HepG2 (cell line): ENCODE measurements around the gene KLF17. TPM values are rescaled to one million over a fixed set of nuclear protein-coding genes. Genes with fewer than 3 reads are reported as not detected.

Experiments
- ATAC-seq: fragments of 200-7000 bp; cut with Tn5 transposase; 3 replicates; pipeline ENCODE4 v1.9.1; 2020; ENCODE audit warnings: mild to moderate bottlenecking, moderate library complexity
- BruUV-seq: library from RNA; stranded (reverse); fragments of 400-500 nt; replicated peaks from 2 replicates; lab custom pipeline; 2021; lab: Mats Ljungman, UMichigan
- CTCF ChIA-PET: fragments of 300-600 bp; formaldehyde crosslinking; extraction: SDS; loops from one replicate; lab custom pipeline; 2021; ENCODE audit warnings: low total read pairs, inconsistent platforms, low intra/inter-chr PET ratio; lab: Yijun Ruan, JAX
- POLR2A ChIA-PET: fragments of 350-600 bp; sonication (Branson Sonifier 250); formaldehyde crosslinking; loops from one replicate; lab custom pipeline; 2020; ENCODE audit warnings: antibody characterized with exemption, inconsistent platforms; lab: Yijun Ruan, JAX
- DNase-seq: peaks from one replicate; pipeline ENCODE4 v3.0.0-alpha.2; 2015; ENCODE audit warnings: low spot score
- FAIRE-seq: peaks from 3 replicates; lab custom pipeline; 2011; peaks lifted over from hg19 to GRCh38; lab: Jason Lieb, UNC
- H2AFZ ChIP-seq: one replicate; pipeline ENCODE4 v1.6.1; 2011; ENCODE audit warnings: low read length, inconsistent platforms
- H3K27ac ChIP-seq: fragments of 300-600 bp; 3 replicates; pipeline ENCODE4 v1.8.0; 2011; ENCODE audit warnings: mixed run types, mild to moderate bottlenecking, mixed read lengths, low read length, inconsistent platforms; ENCODE audit not compliant: insufficient read depth; ENCODE audit errors: extremely low read length
- H3K27me3 ChIP-seq, 2 experiments: fragments of 200-600 bp in 1 of 2; 2 replicates in 1 of 2; 3 replicates in 1 of 2; pipeline versions ENCODE4 v1.6.0 to v1.8.0; 2011; ENCODE audit warnings: low read length in 2 of 2, mild to moderate bottlenecking in 2 of 2, moderate library complexity in 2 of 2, inconsistent platforms in 1 of 2; ENCODE audit not compliant: insufficient read depth in 2 of 2, control insufficient read depth in 1 of 2
- H3K36me3 ChIP-seq, 2 experiments: fragments of 200-600 bp in 1 of 2; replicated peaks in 1 of 2; 2 replicates in 1 of 2; 3 replicates in 1 of 2; pipeline versions ENCODE4 v1.5.1 to v1.8.0; 2011; ENCODE audit warnings: low read length in 2 of 2, inconsistent platforms in 1 of 2; ENCODE audit not compliant: insufficient read depth in 2 of 2, control insufficient read depth in 1 of 2
- H3K4me1 ChIP-seq: 2 replicates; pipeline ENCODE4 v1.5.1; 2012; ENCODE audit warnings: low read length, inconsistent platforms; ENCODE audit not compliant: insufficient read depth
- H3K4me2 ChIP-seq: 2 replicates; pipeline ENCODE4 v1.6.0; 2011; ENCODE audit warnings: low read depth, low read length, inconsistent platforms
- H3K4me3 ChIP-seq, 3 experiments: fragments of 200-600 bp in 1 of 3; sonication (generic), shearing (Covaris generic) in 1 of 3; replicated peaks in 1 of 3; 2 replicates each; pipeline ENCODE4 v1.5.1; 2011 to 2016; ENCODE audit warnings: low read length in 3 of 3, inconsistent platforms in 2 of 3, low read depth in 2 of 3, mild to moderate bottlenecking in 2 of 3, control low read depth in 1 of 3, mixed read lengths in 1 of 3; ENCODE audit not compliant: insufficient read depth in 1 of 3
- H3K79me2 ChIP-seq: one replicate; pipeline ENCODE4 v1.6.1; 2011; ENCODE audit warnings: low read length, inconsistent platforms; ENCODE audit not compliant: insufficient read depth
- H3K9ac ChIP-seq: 2 replicates; pipeline ENCODE4 v1.6.0; 2011; ENCODE audit warnings: mild to moderate bottlenecking, low read depth, low read length, inconsistent platforms; ENCODE audit not compliant: insufficient read depth
- H3K9me3 ChIP-seq: 2 replicates; pipeline ENCODE4 v1.5.1; 2012; ENCODE audit warnings: mild to moderate bottlenecking, low read length
- H4K20me1 ChIP-seq: 2 replicates; pipeline ENCODE4 v1.6.0; 2011; ENCODE audit warnings: inconsistent platforms, mild to moderate bottlenecking, low read length, moderate library complexity; ENCODE audit not compliant: insufficient read depth
- GABPA ChIP-seq, 2 experiments: IDR thresholded peaks; 2 replicates each; pipeline ENCODE4 v1.6.1; 2011 to 2016; ENCODE audit warnings: low read depth in 2 of 2, low read length in 1 of 2, missing biosample characterization in 1 of 2, missing genetic modification characterization in 1 of 2
- TAF15 ChIP-seq: fragments of 200-400 bp; formaldehyde crosslinking; IDR thresholded peaks from one replicate; pipeline ENCODE4 v1.6.1; 2018; ENCODE audit warnings: mild to moderate bottlenecking, low read depth, low read length; ENCODE audit not compliant: poor library complexity, severe bottlenecking
- ZKSCAN8 ChIP-seq: IDR thresholded peaks from 2 replicates; pipeline ENCODE4 v1.6.1; 2016; ENCODE audit warnings: borderline replicate concordance, missing genetic modification reagents, missing compliant biosample characterization
- ZNF7 ChIP-seq: IDR thresholded peaks from 2 replicates; pipeline ENCODE4 v1.6.1; 2016; ENCODE audit warnings: missing biosample characterization, missing genetic modification reagents
- WGBS: methylation state at CpG from one replicate; pipeline ENCODE4 v1.1.6; 2017; ENCODE audit warnings: low lambda C conversion rate; 5-methylcytosine and 5-hydroxymethylcytosine counted together
- in situ Hi-C: cut with HindIII; loops from 2 replicates; pipeline ENCODE4 v1.10.0; 2017; ENCODE audit warnings: low pct_unique_long_range_greater_than_20kb; ENCODE audit not compliant: extremely low pct_ligation_motif_present
- intact Hi-C: fragments of 100-400 bp; cut with micrococcal nuclease; formaldehyde crosslinking; loops from one replicate; pipeline ENCODE4 v1.10.0; 2022; ENCODE audit not compliant: unreplicated experiment
- polyA plus RNA-seq, 8 experiments: library from polyadenylated mRNA; depleted of rRNA in 3 of 8; stranded (reverse) in 7 of 8; unstranded in 1 of 8; fragments of >200 nt; fragmentation: Illumina TruSeq in 4 of 8; extraction: Trizol in 4 of 8; gene quantifications; 2 replicates each; pipeline versions ENCODE4 v1.2.1 to v1.2.3, GENCODE V29; 2011 to 2016; ENCODE audit warnings: low read depth in 4 of 8, missing spikeins in 1 of 8, mixed read lengths in 1 of 8; ENCODE audit not compliant: insufficient read depth in 1 of 8
- total RNA-seq, 5 experiments: library from RNA; depleted of rRNA; stranded (reverse); fragments of >200 nt; fragmentation: Illumina TruSeq; extraction: Trizol; gene quantifications; 2 replicates each; pipeline ENCODE4 v1.2.3, GENCODE V29; 2016; ENCODE audit warnings: low read depth in 1 of 5
- TF ChIP-seq, protein P1 (sequence below): sonication (generic); formaldehyde crosslinking; IDR thresholded peaks from 2 replicates; pipeline ENCODE4 v1.4.0; 2020; ENCODE audit warnings: mild to moderate bottlenecking, missing genetic modification reagents, borderline replicate concordance

Gene KLF17
- total and polyA plus RNA-seq, 2 of the 13 experiments (the other 11 are each of a cell fraction or from before 2014, with no cell fraction given), result not detected

DNA sequence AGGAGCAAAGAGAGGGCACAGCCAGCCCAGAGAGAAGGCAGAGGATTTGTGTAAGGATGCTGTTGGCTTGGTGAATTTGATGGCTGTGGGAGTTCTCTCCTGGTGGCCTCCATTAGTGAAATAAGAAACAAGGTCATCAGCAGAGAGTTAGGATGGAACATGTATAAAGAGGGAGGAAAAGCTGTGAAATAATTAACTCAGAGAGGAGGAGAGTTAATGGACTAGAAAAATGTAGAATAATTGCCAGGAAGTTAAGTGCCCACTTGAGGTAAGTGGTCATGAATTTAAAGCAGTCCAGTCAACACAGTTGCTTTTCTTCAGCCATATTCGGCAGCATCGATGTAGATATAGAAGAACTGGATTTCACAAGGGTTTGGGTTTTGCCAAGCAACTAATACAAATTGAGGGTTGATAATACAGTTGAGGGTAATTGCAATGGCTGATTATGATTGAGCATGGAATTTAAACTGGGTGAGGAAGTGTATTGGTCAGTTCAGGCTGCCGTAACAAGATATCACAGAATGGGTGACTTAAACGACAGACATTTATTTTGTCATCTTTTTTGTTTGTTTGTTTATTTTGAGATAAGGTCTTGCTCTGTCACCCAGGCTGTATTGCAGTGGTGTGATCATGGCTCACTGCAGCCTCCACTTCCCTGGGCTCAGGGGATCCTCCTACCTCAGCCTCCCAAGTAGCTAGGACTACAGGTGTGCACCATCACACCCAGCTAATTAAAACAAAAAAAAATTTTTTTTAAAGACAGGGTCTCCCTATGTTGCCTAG lies 31.7 kb upstream of the KLF17 start:
- in situ Hi-C loops, result no loop called here
- DNase-seq (no peak), FAIRE-seq (no peak), ATAC-seq (no peak)
- intact Hi-C loops, result no loop called here
- POLR2A ChIA-PET, result no interaction called here
- H3K79me2 ChIP-seq, result no peaks in the 10 kb centered on the region
- no TSS peak for BruUV-seq
- no peak overlapping the region for H2AFZ ChIP-seq
- H4K20me1 ChIP-seq, result no peaks in the 10 kb centered on the region
- no peak overlapping the region for H3K9ac ChIP-seq
- H3K36me3 ChIP-seq, result no peaks in the 10 kb centered on the region
- CTCF ChIA-PET, result no interaction called here
- no peak overlapping the region for H3K27ac ChIP-seq
- no peaks in the 10 kb centered on the region for H3K9me3 ChIP-seq
- H3K27me3 ChIP-seq, result peaks cover 0 to 6% of the 10 kb centered on the region in 2 experiments; a peak in 1 of 5 replicates
- 54% methylated on average over 4 of the region's 4 CpGs for WGBS
- H3K4me2 ChIP-seq, result no peak overlapping the region
- TF ChIP-seq ZKSCAN8 (CRISPR knock-in tag), result no peak
- no peak for TF ChIP-seq ZNF7
- TF ChIP-seq, protein P1, sequence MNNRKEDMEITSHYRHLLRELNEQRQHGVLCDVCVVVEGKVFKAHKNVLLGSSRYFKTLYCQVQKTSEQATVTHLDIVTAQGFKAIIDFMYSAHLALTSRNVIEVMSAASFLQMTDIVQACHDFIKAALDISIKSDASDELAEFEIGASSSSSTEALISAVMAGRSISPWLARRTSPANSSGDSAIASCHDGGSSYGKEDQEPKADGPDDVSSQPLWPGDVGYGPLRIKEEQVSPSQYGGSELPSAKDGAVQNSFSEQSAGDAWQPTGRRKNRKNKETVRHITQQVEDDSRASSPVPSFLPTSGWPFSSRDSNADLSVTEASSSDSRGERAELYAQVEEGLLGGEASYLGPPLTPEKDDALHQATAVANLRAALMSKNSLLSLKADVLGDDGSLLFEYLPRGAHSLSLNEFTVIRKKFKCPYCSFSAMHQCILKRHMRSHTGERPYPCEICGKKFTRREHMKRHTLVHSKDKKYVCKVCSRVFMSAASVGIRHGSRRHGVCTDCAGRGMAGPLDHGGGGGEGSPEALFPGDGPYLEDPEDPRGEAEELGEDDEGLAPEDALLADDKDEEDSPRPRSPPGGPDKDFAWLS (CRISPR knock-in tag), result no peak
- no peak for TF ChIP-seq TAF15
- TF ChIP-seq GABPA (IDR thresholded peaks at IDR 0.05; ENCODE audit: low read depth, low read length), result no peak
- no peak for TF ChIP-seq GABPA (CRISPR knock-in tag; IDR thresholded peaks at IDR 0.05; ENCODE audit: low read depth)
- peaks cover 11% of the 10 kb centered on the region; the same call in 1 of the 2 replicates for H3K4me1 ChIP-seq
- H3K4me3 ChIP-seq, result no peak overlapping the region
